Aorta (tissue), 5 donors: Measurements from ENCODE around the gene ECHDC3. TPM values are rescaled to one million over a fixed set of nuclear protein-coding genes. Genes with fewer than 3 reads are reported as not detected.

Experiments used
- ATAC-seq: fragments of 200-7000 bp; cut with Tn5 transposase; one replicate; pipeline ENCODE4 v1.9.1; 2022; ENCODE audit warnings: moderate library complexity; ENCODE audit not compliant: low FRiP score
- DNase-seq, 2 donors: peaks; one replicate each; pipeline ENCODE4 v3.0.0-alpha.2; 2020
- H3K27ac ChIP-seq, 2 donors: one replicate each; pipeline ENCODE4 v1.5.1; 2013; ENCODE audit warnings: low read length in 2 of 2, mild to moderate bottlenecking in 2 of 2, moderate library complexity in 2 of 2, control low read depth in 1 of 2, inconsistent platforms in 1 of 2, low read depth in 1 of 2
- H3K27me3 ChIP-seq, 2 donors: one replicate each; pipeline ENCODE4 v1.6.1; 2013; ENCODE audit warnings: control low read depth in 1 of 2, low read length in 1 of 2, mild to moderate bottlenecking in 1 of 2, moderate library complexity in 1 of 2; ENCODE audit not compliant: insufficient read depth in 2 of 2, control insufficient read depth in 1 of 2
- H3K36me3 ChIP-seq, 2 donors: one replicate each; pipeline ENCODE4 v1.6.1; 2013; ENCODE audit warnings: control low read depth in 1 of 2, low read length in 1 of 2, mild to moderate bottlenecking in 1 of 2; ENCODE audit not compliant: insufficient read depth in 2 of 2, control insufficient read depth in 1 of 2
- H3K4me1 ChIP-seq, 2 donors: one replicate each; pipeline ENCODE4 v1.6.1; 2013; ENCODE audit warnings: low read length in 2 of 2, control low read depth in 1 of 2, mild to moderate bottlenecking in 1 of 2, moderate library complexity in 1 of 2; ENCODE audit not compliant: insufficient read depth in 2 of 2, control insufficient read depth in 1 of 2
- H3K4me3 ChIP-seq, 2 donors: one replicate each; pipeline ENCODE4 v1.5.1; 2013; ENCODE audit warnings: low read length in 2 of 2, control low read depth in 1 of 2, mild to moderate bottlenecking in 1 of 2
- H3K9me3 ChIP-seq: one replicate; pipeline ENCODE4 v1.6.1; 2013; ENCODE audit warnings: mild to moderate bottlenecking, low read length; ENCODE audit not compliant: control insufficient read depth
- WGBS, 2 donors: extraction: QIAGEN DNeasy Blood & Tissue Kit; methylation state at CpG; one replicate each; pipeline ENCODE4 v1.1.7; 2013; 5-methylcytosine and 5-hydroxymethylcytosine counted together
- intact Hi-C, 2 donors: fragments of 100-400 bp; cut with DNase I; formaldehyde crosslinking; loops; one replicate each; pipeline versions ENCODE4 v1.14.2 to v1.15.0; 2022
- polyA plus RNA-seq, 2 donors: library from polyadenylated mRNA; stranded (reverse); fragments of 200-250 nt; gene quantifications; one replicate each; pipeline ENCODE4 v1.2.3, GENCODE V29; 2013
- total RNA-seq, 2 donors: library from RNA; stranded (reverse); fragmentation: NEBNext Ultra II Directional; extraction: Animal tissue kit (Norgen Biotek cat#: 25700); gene quantifications; one replicate each; pipeline ENCODE4 v1.2.1, GENCODE V29; 2021
- donor health status: healthy with polysubstance abuse.
- donor health status: Bipolar disorder and iron deficiency.
- donor health status: DM: no; HTN: no; CAD: no.
- donor health status: DM: no; HTN: no; CAD: no.
- donor health status: DM: yes; HTN: yes; CAD: no.

Gene ECHDC3
- total and polyA plus RNA-seq, 4 donors: 6.0 to 10.1 (median 8.5) TPM

DNA sequence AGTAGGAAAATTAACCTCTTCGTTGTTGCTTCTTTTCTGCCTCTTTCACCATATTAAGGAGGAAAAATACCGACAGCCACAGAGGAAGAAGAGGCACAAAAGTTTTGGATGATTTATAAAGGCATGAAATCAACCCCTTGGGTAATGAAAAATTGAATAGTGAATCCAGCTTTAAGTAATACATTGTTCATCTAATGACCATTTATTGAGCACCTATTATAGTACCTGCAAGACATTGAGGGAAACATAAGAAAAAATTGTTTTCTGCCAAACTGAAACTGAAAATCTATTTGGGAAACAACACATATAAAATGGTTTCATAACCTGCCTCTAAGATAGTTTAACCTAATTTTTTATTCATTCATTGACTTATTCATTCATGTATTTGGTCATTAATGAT lies 8.2 kb downstream of the ECHDC3 start:
- ATAC-seq (no peak), DNase-seq (no peak)
- Histone ChIP-seq H3K9me3 (no peaks in the 10 kb centered on the region), H3K27ac (no peak overlapping the region), H3K36me3 (peaks cover 3 to 5% of the 10 kb centered on the region in 2 donors), H3K4me1 (peaks cover 0 to 1% of the 10 kb centered on the region in 2 donors), H3K27me3 (no peaks in the 10 kb centered on the region), H3K4me3 (no peak overlapping the region)
- intact Hi-C loops: loop anchor here in 1 of 2 donors (10.0 kb wide), 1 partner anchor 136 kb away; the partner anchor contains the start of gene USP6NL
- WGBS, 2 donors: 88 to 99% methylated on average over 2 of the region's 2 CpGs

GRCh38 chr10:11754173-11754572 lies 12.0 kb downstream of the ECHDC3 start:
- intact Hi-C loops: loop anchor here in 1 of 2 donors (10.0 kb wide), 1 partner anchor 139 kb away; the partner anchor contains the start of gene USP6NL
- H3K9me3 ChIP-seq: no peaks in the 10 kb centered on the region
- WGBS, 2 donors: 0% methylated on average over 1 of the region's 1 CpG
- H3K27ac ChIP-seq: no peak overlapping the region
- no peak for DNase-seq
- peaks cover 1 to 5% of the 10 kb centered on the region in 2 donors for H3K36me3 ChIP-seq
- no peaks in the 10 kb centered on the region for H3K4me1 ChIP-seq
- no peaks in the 10 kb centered on the region for H3K27me3 ChIP-seq
- ATAC-seq: no peak
- no peak overlapping the region for H3K4me3 ChIP-seq

- H3K27me3 ChIP-seq: no peaks in the 10 kb centered on the region
- DNase-seq: no peak
- no peaks in the 10 kb centered on the region for H3K4me1 ChIP-seq
- intact Hi-C loops: loop anchor here (5.0 to 10.0 kb wide), 2 partner anchors 140 to 142 kb away; partner anchors contain the start of gene USP6NL (in 2 of the 2)
- H3K27ac ChIP-seq: no peak overlapping the region
- peaks cover 1 to 5% of the 10 kb centered on the region in 2 donors for H3K36me3 ChIP-seq
- H3K4me3 ChIP-seq: no peak overlapping the region
- WGBS, 2 donors: 96 to 97% methylated on average over 4 of the region's 4 CpGs
- no peaks in the 10 kb centered on the region for H3K9me3 ChIP-seq
- no peak for ATAC-seq
Observed at GRCh38 chr10:11754620-11755019, 12.4 kb downstream of the ECHDC3 start.

DNA sequence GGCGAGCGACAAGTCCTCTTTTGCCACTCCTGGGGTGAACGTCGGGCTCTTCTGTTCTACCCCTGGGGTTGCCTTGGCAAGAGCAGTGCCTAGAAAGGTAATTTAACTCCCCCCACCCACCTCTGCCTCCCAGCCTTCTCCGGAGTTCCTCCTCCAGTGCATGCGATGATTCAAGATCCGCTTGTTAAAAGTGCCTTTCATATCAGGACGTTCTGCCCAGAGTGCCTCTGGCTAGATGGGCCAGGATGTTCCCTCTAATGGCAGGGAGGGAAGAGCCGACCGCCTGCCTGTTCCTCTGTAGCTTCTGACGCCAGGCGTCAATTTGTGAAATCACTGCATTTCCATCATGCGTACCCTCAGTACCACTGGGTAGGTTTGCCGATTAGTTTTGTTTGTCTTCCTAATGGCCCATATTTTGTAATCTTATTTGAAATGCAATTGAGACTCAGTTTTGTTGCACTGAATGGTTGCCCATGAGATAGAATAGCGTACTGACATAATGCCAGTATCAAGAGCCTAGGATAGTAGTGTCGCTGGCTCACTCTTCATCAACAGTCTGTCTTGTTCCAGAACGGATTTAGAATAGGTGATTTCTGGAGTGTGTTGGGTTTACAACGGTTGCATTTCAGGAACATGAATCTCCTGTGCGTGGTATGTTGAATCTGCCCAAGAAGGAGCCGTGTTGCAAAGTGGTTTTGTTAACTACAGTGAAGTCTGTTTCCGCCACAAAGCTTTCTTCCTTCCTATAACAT lies 13.5 kb downstream of the ECHDC3 start:
- no peak for ATAC-seq
- H3K4me1 ChIP-seq: no peaks in the 10 kb centered on the region
- DNase-seq: no peak
- H3K9me3 ChIP-seq: no peaks in the 10 kb centered on the region
- H3K36me3 ChIP-seq: peaks cover 1 to 5% of the 10 kb centered on the region in 2 donors
- 95 to 96% methylated on average over 21 of the region's 21 CpGs for WGBS, 2 donors
- intact Hi-C loops: loop anchor here (5.0 to 10.0 kb wide), 2 partner anchors 141 to 143 kb away; partner anchors contain the start of gene USP6NL (in 2 of the 2)
- no peak overlapping the region for H3K4me3 ChIP-seq
- no peak overlapping the region for H3K27ac ChIP-seq
- H3K27me3 ChIP-seq: no peaks in the 10 kb centered on the region

DNA sequence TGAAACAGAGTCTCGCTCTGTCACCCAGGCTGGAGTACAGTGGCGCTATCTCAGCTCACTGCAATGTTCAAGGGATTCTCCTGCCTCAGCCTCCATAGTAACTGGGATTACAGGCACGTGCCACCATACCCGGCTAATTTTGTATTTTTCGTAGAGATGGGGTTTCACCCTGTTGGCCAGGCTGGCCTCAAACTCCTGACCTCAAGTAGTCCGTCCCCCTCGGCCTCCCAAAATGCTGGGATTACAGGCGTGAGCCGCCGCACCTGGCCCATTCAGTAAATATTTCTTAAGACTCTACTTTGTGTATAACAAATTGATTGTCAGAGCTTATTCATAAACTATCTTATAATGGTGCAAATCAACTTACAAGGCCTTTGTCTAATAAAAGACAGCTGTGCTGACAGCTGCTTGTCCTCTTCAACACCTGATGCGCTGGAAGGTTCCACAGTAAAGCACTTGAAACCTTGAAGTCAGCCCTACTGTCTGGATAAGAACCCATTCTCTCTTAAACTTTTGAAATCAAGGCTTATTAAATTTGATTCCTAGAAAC lies 14.7 kb downstream of the ECHDC3 start:
- Histone ChIP-seq H3K4me1 (no peaks in the 10 kb centered on the region), H3K4me3 (no peak overlapping the region), H3K27ac (no peak overlapping the region), H3K36me3 (peaks cover 0 to 1% of the 10 kb centered on the region in 2 donors), H3K27me3 (no peaks in the 10 kb centered on the region), H3K9me3 (no peaks in the 10 kb centered on the region)
- 82 to 84% methylated on average over 11 of the region's 11 CpGs for WGBS, 2 donors
- ATAC-seq: no peak
- intact Hi-C loops: loop anchor here (5.0 to 10.0 kb wide), 2 partner anchors 142 to 145 kb away; partner anchors contain the start of gene USP6NL (in 2 of the 2)
- no peak for DNase-seq

DNA sequence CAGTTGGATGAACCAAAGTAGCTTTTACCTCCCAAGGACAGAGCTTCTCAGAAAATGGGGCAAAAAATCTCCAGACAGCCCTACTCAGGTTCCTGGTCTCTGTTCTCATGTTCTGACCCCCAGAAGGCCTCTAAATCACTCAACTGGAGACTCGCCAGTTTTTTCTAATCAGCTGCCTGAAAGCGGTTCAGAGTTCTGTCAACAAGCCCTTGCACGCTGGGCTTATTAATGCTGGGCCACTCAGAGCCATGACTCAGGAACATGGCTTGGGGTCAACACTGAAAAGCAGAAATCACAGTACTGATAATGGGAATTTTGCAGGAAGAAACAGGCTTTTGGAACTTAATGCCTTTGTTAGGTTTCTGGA lies 15.3 kb downstream of the ECHDC3 start:
- Histone ChIP-seq H3K36me3 (peaks cover 0 to 1% of the 10 kb centered on the region in 2 donors), H3K9me3 (no peaks in the 10 kb centered on the region), H3K4me1 (no peaks in the 10 kb centered on the region), H3K27me3 (no peaks in the 10 kb centered on the region), H3K4me3 (no peak overlapping the region), H3K27ac (no peak overlapping the region)
- peak in 1 of 2 donors; percentile 72 for DNase-seq
- WGBS, 2 donors: 3% methylated on average over 3 of the region's 3 CpGs
- ATAC-seq: peak; percentile 90
- intact Hi-C loops: loop anchor here (5.0 to 10.0 kb wide), 2 partner anchors 143 to 145 kb away; partner anchors contain the start of gene USP6NL (in 2 of the 2)

DNA sequence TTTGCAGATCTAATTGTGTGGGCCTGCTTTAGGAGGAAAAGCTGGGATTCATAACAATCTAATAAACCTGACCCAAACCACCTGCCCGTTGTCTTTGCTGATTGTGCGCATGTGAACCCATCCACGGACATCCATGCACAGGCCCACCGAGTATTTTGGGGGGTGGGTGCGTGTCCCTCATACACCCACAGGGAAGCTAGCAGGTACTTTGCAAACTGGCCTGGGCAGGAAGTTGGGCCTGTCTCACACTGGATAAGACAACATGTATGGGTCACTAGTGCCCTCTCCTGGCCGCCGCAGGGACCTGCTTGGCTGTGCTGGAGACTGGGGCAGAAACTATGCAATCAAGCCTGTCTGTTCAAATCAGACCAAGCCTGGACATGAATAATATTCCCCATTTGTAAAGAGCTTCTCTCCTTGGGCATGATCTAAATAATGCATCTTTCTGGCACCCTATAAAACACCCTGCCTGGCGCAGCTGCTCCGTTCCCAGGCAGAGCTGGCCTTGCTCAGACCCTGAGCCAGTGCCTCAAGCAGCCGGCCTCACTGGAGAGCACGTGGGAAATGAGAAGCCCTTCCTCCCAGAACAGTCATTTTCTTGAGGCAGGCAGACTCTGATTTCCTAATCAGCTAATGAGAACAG lies 15.8 kb downstream of the ECHDC3 start:
- ATAC-seq (peak; percentile 91), DNase-seq (peak; percentile 91 to 95)
- WGBS, 2 donors: 15 to 18% methylated on average over 11 of the region's 11 CpGs
- Histone ChIP-seq H3K27ac (peak overlapping the region in 1 of 2 donors; percentile 22), H3K4me1 (no peaks in the 10 kb centered on the region), H3K27me3 (no peaks in the 10 kb centered on the region), H3K4me3 (no peak overlapping the region), H3K36me3 (peaks cover 0 to 1% of the 10 kb centered on the region in 2 donors), H3K9me3 (no peaks in the 10 kb centered on the region)
- intact Hi-C loops: loop anchor here (1.0 to 10.0 kb wide), 4 partner anchors 143 to 243 kb away; partner anchors contain the start of gene USP6NL (in 2 of the 2)

- no peak for DNase-seq
- H3K4me3 ChIP-seq: no peak overlapping the region
- no peaks in the 10 kb centered on the region for H3K4me1 ChIP-seq
- H3K27me3 ChIP-seq: no peaks in the 10 kb centered on the region
- H3K9me3 ChIP-seq: no peaks in the 10 kb centered on the region
- no peaks in the 10 kb centered on the region for H3K36me3 ChIP-seq
- intact Hi-C loops: loop anchor here (1.0 to 10.0 kb wide), 4 partner anchors 144 to 244 kb away; partner anchors contain the start of gene USP6NL (in 2 of the 2)
- 79 to 89% methylated on average over 13 of the region's 13 CpGs for WGBS, 2 donors
- no peak for ATAC-seq
- no peak overlapping the region for H3K27ac ChIP-seq
Observed at GRCh38 chr10:11758527-11759236, 16.5 kb downstream of the ECHDC3 start.
